AG04449 (cell line): ENCODE measurements around the gene EIF5B.
"Not testable (repeated sequence)": the region's sequence is repeated elsewhere in the genome, so short reads cannot be mapped to it uniquely, and the experiment has no call there.

Experiments
- CTCF ChIA-PET: fragments of 350-600 bp; formaldehyde crosslinking; extraction: SDS; loops from one replicate; lab custom pipeline; 2021; ENCODE audit warnings: antibody characterized with exemption; lab: Yijun Ruan, JAX
- POLR2A ChIA-PET: fragments of 400-600, 350-600 bp; formaldehyde crosslinking; extraction: SDS; loops from one replicate; lab custom pipeline; 2020; ENCODE audit warnings: antibody characterized with exemption, inconsistent platforms; lab: Yijun Ruan, JAX
- DNase-seq: peaks from one replicate; pipeline ENCODE4 v3.0.0-alpha.2; 2010; ENCODE audit warnings: low read depth, low spot score
- H3K4me3 ChIP-seq: 2 replicates; pipeline ENCODE4 v1.5.1; 2011; ENCODE audit warnings: low read depth, mild to moderate bottlenecking, control low read depth, low read length
- TF ChIP-seq, protein P1 (sequence below): IDR thresholded peaks from one replicate; pipeline ENCODE4 v1.5.1; 2011; ENCODE audit warnings: mild to moderate bottlenecking, moderate library complexity, low read length, control low read depth, inconsistent platforms; ENCODE audit not compliant: insufficient read depth; ENCODE audit errors: missing control alignments

EIF5B gene, protein sequence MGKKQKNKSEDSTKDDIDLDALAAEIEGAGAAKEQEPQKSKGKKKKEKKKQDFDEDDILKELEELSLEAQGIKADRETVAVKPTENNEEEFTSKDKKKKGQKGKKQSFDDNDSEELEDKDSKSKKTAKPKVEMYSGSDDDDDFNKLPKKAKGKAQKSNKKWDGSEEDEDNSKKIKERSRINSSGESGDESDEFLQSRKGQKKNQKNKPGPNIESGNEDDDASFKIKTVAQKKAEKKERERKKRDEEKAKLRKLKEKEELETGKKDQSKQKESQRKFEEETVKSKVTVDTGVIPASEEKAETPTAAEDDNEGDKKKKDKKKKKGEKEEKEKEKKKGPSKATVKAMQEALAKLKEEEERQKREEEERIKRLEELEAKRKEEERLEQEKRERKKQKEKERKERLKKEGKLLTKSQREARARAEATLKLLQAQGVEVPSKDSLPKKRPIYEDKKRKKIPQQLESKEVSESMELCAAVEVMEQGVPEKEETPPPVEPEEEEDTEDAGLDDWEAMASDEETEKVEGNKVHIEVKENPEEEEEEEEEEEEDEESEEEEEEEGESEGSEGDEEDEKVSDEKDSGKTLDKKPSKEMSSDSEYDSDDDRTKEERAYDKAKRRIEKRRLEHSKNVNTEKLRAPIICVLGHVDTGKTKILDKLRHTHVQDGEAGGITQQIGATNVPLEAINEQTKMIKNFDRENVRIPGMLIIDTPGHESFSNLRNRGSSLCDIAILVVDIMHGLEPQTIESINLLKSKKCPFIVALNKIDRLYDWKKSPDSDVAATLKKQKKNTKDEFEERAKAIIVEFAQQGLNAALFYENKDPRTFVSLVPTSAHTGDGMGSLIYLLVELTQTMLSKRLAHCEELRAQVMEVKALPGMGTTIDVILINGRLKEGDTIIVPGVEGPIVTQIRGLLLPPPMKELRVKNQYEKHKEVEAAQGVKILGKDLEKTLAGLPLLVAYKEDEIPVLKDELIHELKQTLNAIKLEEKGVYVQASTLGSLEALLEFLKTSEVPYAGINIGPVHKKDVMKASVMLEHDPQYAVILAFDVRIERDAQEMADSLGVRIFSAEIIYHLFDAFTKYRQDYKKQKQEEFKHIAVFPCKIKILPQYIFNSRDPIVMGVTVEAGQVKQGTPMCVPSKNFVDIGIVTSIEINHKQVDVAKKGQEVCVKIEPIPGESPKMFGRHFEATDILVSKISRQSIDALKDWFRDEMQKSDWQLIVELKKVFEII

DNA sequence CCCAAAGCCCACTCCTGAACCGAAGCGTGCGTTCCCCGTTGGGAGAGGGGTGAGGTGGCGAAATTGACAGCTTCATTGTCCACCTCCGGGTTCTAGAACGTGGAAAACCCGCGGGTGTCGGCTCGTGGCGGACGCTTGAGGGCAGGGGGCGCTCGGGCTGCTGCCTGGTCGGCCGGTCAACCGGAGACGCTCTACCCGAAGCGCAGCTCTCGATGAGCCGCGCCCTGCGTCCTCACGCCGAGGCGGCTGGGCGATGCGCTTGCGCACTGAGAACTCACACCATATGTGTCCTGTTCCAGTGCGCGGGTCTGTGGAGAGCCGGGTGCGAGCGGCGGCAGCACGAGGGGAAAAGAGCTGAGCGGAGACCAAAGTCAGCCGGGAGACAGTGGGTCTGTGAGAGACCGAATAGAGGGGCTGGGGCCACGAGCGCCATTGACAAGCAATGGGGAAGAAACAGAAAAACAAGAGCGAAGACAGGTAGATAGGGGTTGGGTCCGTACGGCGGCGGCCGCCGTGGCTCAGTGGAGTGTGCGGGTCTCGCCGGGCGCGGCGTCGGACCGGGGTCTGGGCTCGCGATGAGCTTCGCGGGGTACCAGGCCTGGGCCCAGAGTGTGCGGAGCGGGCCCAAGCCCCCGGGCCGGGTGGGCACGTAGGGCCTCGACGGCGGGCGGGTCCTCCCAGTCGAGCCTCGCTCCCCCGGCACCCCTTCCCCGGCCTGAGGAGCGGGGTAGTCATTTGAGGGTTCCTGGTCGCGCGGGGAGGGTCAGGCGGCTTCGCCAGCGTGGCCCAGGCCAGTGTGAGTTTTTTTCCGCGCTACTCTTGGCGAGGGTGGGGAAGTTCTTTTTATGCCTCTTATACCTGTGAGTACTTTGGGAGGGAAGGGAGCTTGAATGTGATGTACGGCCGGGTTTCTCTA lies at the start of gene EIF5B:
EIF5B (plus strand) TSS at position 277 of the 916 bp plus-strand sequence; CDS start at position 443, 166 bp downstream.
- ChIA-PET CTCF (interaction anchor here (0.6 to 3.6 kb wide), 39 partner anchors 9 to 925 kb away, joined by 3 to 19 read pairs (median 4); partner anchors contain the start of gene REV1), POLR2A (interaction anchor here (0.5 to 3.2 kb wide), 3 partner anchors 19 to 156 kb away, joined by 3 to 16 read pairs (median 8); partner anchors contain the start of genes MITD1 and MRPL30)
- peak; percentile 70 for DNase-seq
- TF ChIP-seq, protein P1, sequence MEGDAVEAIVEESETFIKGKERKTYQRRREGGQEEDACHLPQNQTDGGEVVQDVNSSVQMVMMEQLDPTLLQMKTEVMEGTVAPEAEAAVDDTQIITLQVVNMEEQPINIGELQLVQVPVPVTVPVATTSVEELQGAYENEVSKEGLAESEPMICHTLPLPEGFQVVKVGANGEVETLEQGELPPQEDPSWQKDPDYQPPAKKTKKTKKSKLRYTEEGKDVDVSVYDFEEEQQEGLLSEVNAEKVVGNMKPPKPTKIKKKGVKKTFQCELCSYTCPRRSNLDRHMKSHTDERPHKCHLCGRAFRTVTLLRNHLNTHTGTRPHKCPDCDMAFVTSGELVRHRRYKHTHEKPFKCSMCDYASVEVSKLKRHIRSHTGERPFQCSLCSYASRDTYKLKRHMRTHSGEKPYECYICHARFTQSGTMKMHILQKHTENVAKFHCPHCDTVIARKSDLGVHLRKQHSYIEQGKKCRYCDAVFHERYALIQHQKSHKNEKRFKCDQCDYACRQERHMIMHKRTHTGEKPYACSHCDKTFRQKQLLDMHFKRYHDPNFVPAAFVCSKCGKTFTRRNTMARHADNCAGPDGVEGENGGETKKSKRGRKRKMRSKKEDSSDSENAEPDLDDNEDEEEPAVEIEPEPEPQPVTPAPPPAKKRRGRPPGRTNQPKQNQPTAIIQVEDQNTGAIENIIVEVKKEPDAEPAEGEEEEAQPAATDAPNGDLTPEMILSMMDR = peak; percentile 91
- H3K4me3 ChIP-seq = peak within 1 kb of the TSS; percentile 94

DNA sequence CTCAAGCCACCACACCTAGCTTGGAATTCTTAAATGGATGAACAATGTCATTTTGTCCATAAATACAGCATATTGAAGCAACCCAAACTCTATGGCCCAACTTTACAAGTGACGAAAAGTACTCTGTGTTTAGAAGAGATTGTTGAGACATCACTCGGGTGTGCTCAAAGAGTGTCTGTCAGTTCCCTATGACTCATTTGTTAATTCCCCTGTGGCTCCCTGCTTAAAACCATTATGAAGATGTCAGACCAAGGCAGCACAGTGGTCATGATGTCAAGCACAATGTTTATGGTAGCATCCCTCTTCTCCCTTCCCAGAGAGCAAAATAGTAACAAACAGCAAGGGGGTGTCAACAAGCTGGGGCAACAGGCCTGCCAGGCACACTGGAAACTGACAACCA lies 39.2 kb upstream of the EIF5B start:
- H3K4me3 ChIP-seq = no peak overlapping the region
- TF ChIP-seq, protein P1 = no peak
- ChIA-PET CTCF (no interaction called here), POLR2A (no interaction called here)
- DNase-seq = no peak

DNA sequence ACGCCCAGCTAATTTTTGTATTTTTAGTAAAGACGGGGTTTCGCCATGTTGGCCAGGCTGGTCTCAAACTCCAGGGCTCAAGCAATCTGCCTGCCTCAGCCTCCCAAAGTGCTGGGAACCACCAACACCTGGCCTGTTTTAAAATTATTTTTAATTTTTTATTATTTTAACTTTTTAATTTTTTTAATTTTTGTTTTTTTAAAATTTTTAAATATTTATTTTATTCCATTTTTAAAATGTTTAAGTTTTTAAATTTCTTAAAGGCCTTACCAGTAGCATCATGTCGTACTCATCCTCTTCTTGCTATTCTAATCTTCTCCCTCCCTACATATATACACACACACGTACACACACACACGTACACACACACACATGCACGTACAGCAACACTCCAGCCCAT lies 37.6 kb upstream of the EIF5B start:
- CTCF ChIA-PET = no interaction called here
- POLR2A ChIA-PET = no interaction called here
- TF ChIP-seq, protein P1 = no peak
- no peak for DNase-seq
- H3K4me3 ChIP-seq = no peak overlapping the region

DNA sequence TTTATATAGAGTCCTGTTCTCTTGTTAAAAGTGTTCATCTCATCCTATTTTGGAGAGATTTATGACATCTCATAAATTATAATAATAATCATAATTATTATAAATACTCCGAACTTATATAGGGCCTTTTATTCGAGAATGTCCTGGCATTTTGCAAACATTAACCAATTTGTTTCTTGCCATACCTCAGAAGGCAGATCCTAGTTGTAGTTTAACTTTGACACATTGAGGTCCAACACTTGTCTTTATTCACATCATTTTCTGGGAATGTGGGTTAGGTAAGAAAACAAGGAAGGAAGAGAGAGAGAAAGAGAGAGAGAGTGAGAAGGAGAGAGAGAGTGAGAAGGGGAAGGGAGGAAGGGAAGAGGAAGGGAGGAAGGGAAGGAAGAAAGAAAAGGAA lies 36.1 kb upstream of the EIF5B start, which contains the start of gene LYG1:
LYG1 (minus strand) TSS at position 101 of the 400 bp plus-strand sequence. CDS start 5,527 bp downstream, outside the sequence.
- DNase-seq, POLR2A ChIA-PET, CTCF ChIA-PET, H3K4me3 ChIP-seq: not testable (repeated sequence)

DNA sequence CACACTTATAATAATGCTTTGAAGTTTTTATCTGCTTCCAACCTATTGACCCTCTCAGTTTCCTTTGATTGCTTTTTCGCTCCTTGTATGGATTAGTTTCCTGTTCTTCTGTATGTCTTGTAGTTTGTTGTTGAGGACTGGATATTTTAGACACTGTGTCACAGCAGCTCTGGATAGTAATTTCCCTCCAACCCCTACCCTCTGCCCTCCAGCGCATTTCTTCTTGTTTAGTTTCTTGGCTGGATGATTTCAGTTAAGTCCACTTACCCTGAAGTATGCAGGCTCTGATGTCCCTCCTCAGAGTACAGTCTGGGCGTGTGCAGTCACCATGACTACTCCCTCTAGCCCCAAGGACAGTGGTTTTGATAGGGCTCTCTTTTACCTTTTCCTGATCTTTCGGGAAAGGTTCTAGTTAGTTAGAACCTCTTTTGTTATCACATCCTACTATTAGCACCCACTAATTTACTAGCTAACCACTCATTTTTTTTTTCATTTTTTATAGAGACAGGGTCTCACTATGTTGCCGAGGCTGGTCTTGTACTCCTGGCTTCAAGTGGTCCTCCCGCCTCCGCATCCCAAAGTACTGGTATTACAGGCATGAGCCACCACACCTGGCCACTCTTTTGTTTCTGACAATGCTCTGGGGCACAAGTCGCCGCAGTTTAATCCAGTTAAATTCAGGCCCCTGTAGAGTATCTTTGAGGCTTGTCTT lies 19.9 kb upstream of the EIF5B start:
- CTCF ChIA-PET = no interaction called here
- no peak for DNase-seq
- TF ChIP-seq, protein P1 = no peak
- POLR2A ChIA-PET = no interaction called here
- no peak overlapping the region for H3K4me3 ChIP-seq

DNA sequence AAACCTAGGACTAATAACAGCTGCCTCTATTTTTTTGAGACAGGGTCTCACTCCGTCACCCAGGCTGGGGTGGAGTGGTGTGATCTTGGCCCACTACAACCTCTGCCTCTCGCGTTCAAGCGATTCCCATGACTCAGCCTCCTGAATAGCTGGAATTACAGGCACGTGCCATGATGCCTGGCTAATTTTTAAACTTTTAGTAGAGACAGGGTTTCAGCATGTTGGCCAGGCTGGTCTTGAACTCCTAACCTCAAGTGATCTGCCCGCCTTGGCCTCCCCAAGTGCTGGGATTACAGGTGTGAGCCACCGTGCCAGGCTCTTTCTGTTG lies 19.4 kb upstream of the EIF5B start:
- POLR2A ChIA-PET = not testable (repeated sequence)

More for the DNA sequence above, 19.4 kb upstream of the EIF5B start:
- DNase-seq, H3K4me3 ChIP-seq, CTCF ChIA-PET: not testable (repeated sequence)
